Liver (tissue), 9 donors: ENCODE data around the gene MROH2B. TPM values are rescaled to one million over a fixed set of nuclear protein-coding genes. Genes with fewer than 3 reads are reported as not detected.

Experiments
- DNase-seq: peaks from one replicate; pipeline ENCODE4 v3.0.0-alpha.2; 2017; ENCODE audit warnings: low spot score
- H3K27ac ChIP-seq, 2 donors: one replicate each; pipeline ENCODE4 v1.7.0; 2013; ENCODE audit warnings: inconsistent platforms in 2 of 2, low read length in 2 of 2, control low read depth in 1 of 2, low read depth in 1 of 2, mild to moderate bottlenecking in 1 of 2
- H3K27me3 ChIP-seq, 4 donors: one replicate each; pipeline versions ENCODE4 v1.6.1 to v1.7.0; 2013; ENCODE audit warnings: low read length in 3 of 4, inconsistent platforms in 1 of 4, mild to moderate bottlenecking in 1 of 4, moderate library complexity in 1 of 4; ENCODE audit not compliant: control insufficient read depth in 4 of 4, insufficient read depth in 4 of 4
- H3K36me3 ChIP-seq, 4 donors: one replicate each; pipeline versions ENCODE4 v1.6.1 to v1.7.0; 2013; ENCODE audit warnings: low read length in 3 of 4, mild to moderate bottlenecking in 3 of 4, low read depth in 1 of 4, moderate library complexity in 1 of 4; ENCODE audit not compliant: control insufficient read depth in 4 of 4, insufficient read depth in 3 of 4
- H3K4me1 ChIP-seq, 4 donors: one replicate each; pipeline versions ENCODE4 v1.6.1 to v1.7.0; 2013; ENCODE audit warnings: low read length in 3 of 4, mild to moderate bottlenecking in 3 of 4, moderate library complexity in 1 of 4; ENCODE audit not compliant: control insufficient read depth in 4 of 4, insufficient read depth in 4 of 4
- H3K4me3 ChIP-seq, 3 donors: one replicate each; pipeline versions ENCODE4 v1.6.1 to v1.7.0; 2013; ENCODE audit warnings: low read length in 3 of 3, control low read depth in 1 of 3, low read depth in 1 of 3, mild to moderate bottlenecking in 1 of 3
- H3K9ac ChIP-seq, 2 donors: one replicate each; pipeline ENCODE4 v1.7.0; 2013; ENCODE audit warnings: low read length in 2 of 2, mild to moderate bottlenecking in 2 of 2, moderate library complexity in 2 of 2, control low read depth in 1 of 2, low read depth in 1 of 2
- H3K9me3 ChIP-seq, 4 donors: one replicate each; pipeline versions ENCODE4 v1.6.1 to v1.7.0; 2013; ENCODE audit warnings: low read length in 3 of 4; ENCODE audit not compliant: control insufficient read depth in 4 of 4
- ATF3 ChIP-seq: IDR thresholded peaks from 2 replicates; pipeline ENCODE4 v1.6.1; 2016; ENCODE audit warnings: antibody characterized with exemption
- CTCF ChIP-seq: fragments of 150-350 bp; IDR thresholded peaks from 2 replicates; pipeline ENCODE4 v1.5.1; 2017; ENCODE audit warnings: improper control_type of control experiment, low read depth, low read length; ENCODE audit not compliant: missing input control
- EGR1 ChIP-seq, 2 donors: IDR thresholded peaks; 2 replicates each; pipeline ENCODE4 v1.6.1; 2016 to 2018; ENCODE audit warnings: antibody characterized with exemption in 2 of 2, low read depth in 2 of 2
- FOXA1 ChIP-seq: IDR thresholded peaks from 2 replicates; pipeline ENCODE4 v1.6.1; 2016; ENCODE audit warnings: antibody characterized with exemption
- GABPA ChIP-seq, 2 donors: IDR thresholded peaks in 1 of 2; conservative IDR thresholded peaks in 1 of 2; 2 replicates each; pipeline ENCODE4 v1.6.1; 2016; ENCODE audit warnings: antibody characterized with exemption in 2 of 2, mild to moderate bottlenecking in 1 of 2, moderate library complexity in 1 of 2
- HNF4A ChIP-seq, 2 donors: conservative IDR thresholded peaks; 2 replicates each; pipeline ENCODE4 v1.6.1; 2016; ENCODE audit warnings: antibody characterized with exemption in 2 of 2, mild to moderate bottlenecking in 2 of 2
- HNF4G ChIP-seq: IDR thresholded peaks from 2 replicates; pipeline ENCODE4 v1.6.1; 2016; ENCODE audit warnings: antibody characterized with exemption
- MAX ChIP-seq: IDR thresholded peaks from 2 replicates; pipeline ENCODE4 v1.6.1; 2016; ENCODE audit warnings: antibody characterized with exemption
- NR2F2 ChIP-seq: IDR thresholded peaks from 2 replicates; pipeline ENCODE4 v1.6.1; 2016; ENCODE audit warnings: antibody characterized with exemption
- RAD21 ChIP-seq, 2 donors: IDR thresholded peaks; 2 replicates each; pipeline ENCODE4 v1.6.1; 2016; ENCODE audit warnings: antibody characterized with exemption in 2 of 2, mild to moderate bottlenecking in 2 of 2
- REST ChIP-seq: IDR thresholded peaks from 2 replicates; pipeline ENCODE4 v1.6.1; 2016; ENCODE audit warnings: antibody characterized with exemption, mild to moderate bottlenecking
- RXRA ChIP-seq, 2 donors: IDR thresholded peaks; 2 replicates each; pipeline ENCODE4 v1.6.1; 2017 to 2018; ENCODE audit warnings: antibody characterized with exemption in 2 of 2, mild to moderate bottlenecking in 1 of 2
- TAF1 ChIP-seq: conservative IDR thresholded peaks from 2 replicates; pipeline ENCODE4 v1.6.1; 2016; ENCODE audit warnings: antibody characterized with exemption, mild to moderate bottlenecking
- YY1 ChIP-seq: IDR thresholded peaks from 2 replicates; pipeline ENCODE4 v1.6.1; 2016; ENCODE audit warnings: antibody characterized with exemption, mild to moderate bottlenecking
- ZBTB33 ChIP-seq: IDR thresholded peaks from 2 replicates; pipeline ENCODE4 v1.6.1; 2016; ENCODE audit warnings: antibody characterized with exemption
- whole genome bisulfite sequencing: extraction: QIAGEN DNeasy Blood & Tissue Kit; methylation state at CpG from one replicate; pipeline ENCODE4 v1.1.7; 2013; 5-methylcytosine and 5-hydroxymethylcytosine counted together
- polyA plus RNA-seq, 2 donors: library from polyadenylated mRNA; stranded (reverse) in 1 of 2; unstranded in 1 of 2; fragments of 200-250 nt in 1 of 2; fragments of >200 nt in 1 of 2; fragmentation: Nextera tagmentation in 1 of 2; extraction: Ambion mirVana in 1 of 2; gene quantifications; one replicate each; pipeline versions ENCODE4 v1.2.1 to v1.2.3, GENCODE V29; 2013 to 2015
- total RNA-seq, 2 donors: library from RNA; depleted of rRNA; stranded (reverse); fragments of >200 nt; gene quantifications; one replicate each; pipeline ENCODE4 v1.2.3, GENCODE V29; 2014
- donor health status: healthy.
- donor health status: healthy.
- donor health status: healthy.
- donor health status: healthy.
- donor health status: healthy.

Gene MROH2B
- total and polyA plus RNA-seq, 4 donors, result under 0.01 to 0.46 (median 0.06) TPM; not detected in 1

GRCh38 chr5:40958811-40959210 lies 112.3 kb downstream of the MROH2B start:
- DNase-seq, result no peak
- Histone ChIP-seq H3K4me1 (no peaks in the 10 kb centered on the region), H3K4me3 (no peak overlapping the region), H3K9me3 (peaks cover 0 to 7% (median 3%) of the 10 kb centered on the region in 4 donors), H3K9ac (no peak overlapping the region), H3K36me3 (no peaks in the 10 kb centered on the region), H3K27me3 (no peaks in the 10 kb centered on the region), H3K27ac (no peak overlapping the region)
- TF ChIP-seq YY1 (no peak), RAD21 (IDR thresholded peaks at IDR 0.05) (no peak), ZBTB33 (no peak)
- 94% methylated on average over 5 of the region's 5 CpGs for WGBS

- 94% methylated on average over 3 of the region's 3 CpGs for WGBS
- no peaks in the 10 kb centered on the region for H3K36me3 ChIP-seq
- H3K9ac ChIP-seq, result no peak overlapping the region
- TF ChIP-seq EGR1 (IDR thresholded peaks at IDR 0.05; ENCODE audit: low read depth in 2 of 2), result no peak
- no peak for TF ChIP-seq RXRA (IDR thresholded peaks at IDR 0.05)
- no peak for TF ChIP-seq GABPA (IDR thresholded peaks at IDR 0.05 in 1 of 2, conservative IDR thresholded peaks at IDR 0.05 in 1 of 2)
- no peak for TF ChIP-seq REST
- TF ChIP-seq HNF4G, result no peak
- no peak for TF ChIP-seq CTCF
- TF ChIP-seq FOXA1, result no peak
- no peak for TF ChIP-seq MAX
- no peak for TF ChIP-seq ZBTB33
- TF ChIP-seq HNF4A (conservative IDR thresholded peaks at IDR 0.05), result no peak
- TF ChIP-seq NR2F2, result no peak
- no peak for TF ChIP-seq TAF1
- no peak for TF ChIP-seq ATF3
- no peak for DNase-seq
- no peak overlapping the region for H3K4me3 ChIP-seq
- H3K27ac ChIP-seq, result no peak overlapping the region
- peaks cover 0 to 7% (median 3%) of the 10 kb centered on the region in 4 donors for H3K9me3 ChIP-seq
- H3K27me3 ChIP-seq, result no peaks in the 10 kb centered on the region
- H3K4me1 ChIP-seq, result no peaks in the 10 kb centered on the region
Observed at GRCh38 chr5:40957048-40957447, 114.1 kb downstream of the MROH2B start.
